NCI-H1105 (cell line): ENCODE measurements around the gene MEI4.
"Not testable (repeated sequence)": the region's sequence is repeated elsewhere in the genome, so short reads cannot be mapped to it uniquely, and the experiment has no call there.

Experiments used
- DNase-seq: peaks from one replicate; lab custom pipeline; 2025; lab: John Stamatoyannopoulos, UW

Gene MEI4

GRCh38 chr6:77683515-77683914, 30.7 kb downstream of the MEI4 start:
- DNase-seq = no peak

- DNase-seq = no peak
These were observed 34.1 kb downstream of the MEI4 start for GRCh38 chr6:77686931-77687330.

DNA sequence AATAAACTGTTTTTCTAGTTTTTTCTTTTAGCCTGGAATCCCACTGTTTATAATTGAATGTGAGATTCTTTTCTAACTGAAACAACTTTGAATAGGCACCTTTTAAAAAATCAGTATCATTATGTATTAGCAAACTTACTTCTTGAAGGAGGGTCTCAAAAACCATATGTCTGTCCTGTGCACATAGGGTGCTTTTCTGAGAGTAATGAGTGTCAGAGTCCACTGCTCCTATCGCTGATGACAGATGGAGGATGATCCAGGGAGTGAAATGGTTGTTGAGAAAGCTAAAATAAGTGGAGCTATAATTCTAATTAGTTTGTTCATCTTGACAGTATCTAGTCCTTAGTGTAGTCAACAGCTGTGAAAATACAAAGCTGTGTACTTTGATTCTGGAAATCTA, 35.8 kb downstream of the MEI4 start:
- DNase-seq = no peak

DNA sequence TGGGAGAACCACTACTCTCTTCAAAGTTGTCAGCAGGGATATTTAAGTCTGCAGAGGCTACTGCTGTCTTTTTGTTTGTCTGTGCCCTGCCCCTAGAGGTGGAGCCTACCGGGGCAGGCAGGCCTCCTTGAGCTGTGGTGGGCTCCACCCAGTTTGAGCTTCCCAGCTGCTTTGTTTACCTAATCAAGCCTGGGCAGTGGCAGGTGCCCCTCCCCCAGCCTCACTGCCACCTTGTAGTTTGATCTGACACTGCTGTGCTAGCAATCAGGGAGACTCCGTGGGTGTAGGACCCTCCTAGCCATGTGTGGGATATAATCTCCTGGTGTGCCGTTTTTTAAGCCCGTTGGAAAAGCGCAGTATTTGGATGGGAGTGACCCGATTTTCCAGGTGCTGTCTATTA, 47.3 kb downstream of the MEI4 start:
- DNase-seq = not testable (repeated sequence)

GRCh38 chr6:77707603-77708002, 54.8 kb downstream of the MEI4 start:
- DNase-seq = no peak

DNA sequence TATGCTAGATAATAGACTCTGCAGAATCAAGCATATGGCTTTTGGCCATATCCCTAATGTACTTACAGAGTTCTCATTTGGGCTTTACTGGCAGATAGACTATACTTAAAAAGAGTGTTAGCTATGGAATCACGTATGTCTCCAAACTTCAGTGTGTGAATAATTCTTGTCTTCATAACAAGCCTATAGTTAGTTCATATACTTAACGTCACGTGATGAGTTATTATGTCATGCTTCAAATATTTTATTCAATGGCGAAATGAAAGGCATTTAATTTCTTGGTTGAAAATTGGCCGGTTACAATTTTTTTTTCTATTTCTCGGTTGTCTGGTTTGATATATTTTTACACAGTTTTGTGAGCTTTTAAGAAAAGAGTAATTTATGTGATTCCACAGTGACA, 62.7 kb downstream of the MEI4 start:
- no peak for DNase-seq

GRCh38 chr6:77716311-77716710, 63.5 kb downstream of the MEI4 start:
- no peak for DNase-seq

DNA sequence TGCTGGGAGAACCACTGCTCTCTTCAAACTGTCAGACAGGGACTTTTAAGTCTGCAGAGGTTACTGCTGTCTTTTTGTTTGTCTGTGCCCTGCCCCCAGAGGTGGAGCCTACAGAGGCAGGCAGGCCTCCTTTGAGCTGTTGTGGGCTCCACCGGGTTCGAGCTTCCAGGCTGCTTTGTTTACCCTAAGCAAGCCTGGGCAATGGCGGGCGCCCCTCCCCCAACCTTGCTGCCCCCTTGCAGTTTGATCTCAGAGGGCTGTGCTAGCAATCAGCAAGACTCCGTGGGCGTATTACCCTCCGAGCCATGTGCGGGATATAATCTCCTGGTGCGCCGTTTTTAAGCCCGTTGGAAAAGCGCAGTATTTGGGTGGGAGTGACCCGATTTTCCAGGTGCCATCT, 83.2 kb downstream of the MEI4 start:
- not testable (repeated sequence) for DNase-seq

DNA sequence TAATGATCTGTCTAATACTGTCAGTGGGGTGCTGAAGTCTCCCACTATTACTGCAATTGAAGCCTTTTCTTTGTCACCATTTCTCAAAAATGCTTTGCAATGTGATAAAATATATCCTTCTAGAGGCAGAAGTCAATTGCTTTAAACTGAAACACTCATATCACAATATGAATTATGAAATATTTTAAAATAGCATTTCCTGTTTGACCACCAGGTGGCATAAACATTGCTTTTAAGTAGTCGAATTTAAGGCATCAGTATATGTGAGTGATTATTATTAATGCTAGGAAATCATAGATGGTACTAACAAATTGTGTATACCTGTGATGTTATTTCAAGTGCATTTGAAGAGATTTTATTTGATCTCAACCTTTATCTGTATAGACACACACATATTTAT, 87.5 kb downstream of the MEI4 start:
- DNase-seq = peak; percentile 2

- DNase-seq = not testable (repeated sequence)
These were observed 99.3 kb downstream of the MEI4 start for GRCh38 chr6:77752156-77752555.

DNA sequence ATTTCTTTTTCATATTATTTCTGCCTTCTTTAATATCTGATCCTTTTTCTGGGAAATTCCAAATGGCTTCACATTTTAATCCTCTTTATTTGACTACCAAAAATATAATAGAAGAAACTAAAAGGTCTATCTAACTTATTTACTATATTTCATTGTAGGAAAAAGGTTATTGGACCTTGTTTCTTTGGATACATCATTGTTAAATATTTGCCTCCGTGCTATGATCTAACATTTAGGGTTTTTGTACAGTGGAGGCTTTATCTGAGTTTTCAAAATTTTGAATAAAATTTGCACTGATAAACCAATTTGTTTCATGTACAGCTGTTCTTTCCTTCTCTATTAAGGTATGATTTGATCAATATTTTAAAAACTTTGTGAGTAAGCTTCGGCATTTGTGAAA, 109.5 kb downstream of the MEI4 start:
- no peak for DNase-seq

- no peak for DNase-seq
These were observed 110.3 kb downstream of the MEI4 start for GRCh38 chr6:77763124-77763523.

GRCh38 chr6:77764364-77764763, 111.5 kb downstream of the MEI4 start:
- no peak for DNase-seq

GRCh38 chr6:77773157-77773822, 120.5 kb downstream of the MEI4 start:
- DNase-seq = no peak

- DNase-seq = no peak
These were observed 121.6 kb downstream of the MEI4 start for GRCh38 chr6:77774457-77774856.

DNA sequence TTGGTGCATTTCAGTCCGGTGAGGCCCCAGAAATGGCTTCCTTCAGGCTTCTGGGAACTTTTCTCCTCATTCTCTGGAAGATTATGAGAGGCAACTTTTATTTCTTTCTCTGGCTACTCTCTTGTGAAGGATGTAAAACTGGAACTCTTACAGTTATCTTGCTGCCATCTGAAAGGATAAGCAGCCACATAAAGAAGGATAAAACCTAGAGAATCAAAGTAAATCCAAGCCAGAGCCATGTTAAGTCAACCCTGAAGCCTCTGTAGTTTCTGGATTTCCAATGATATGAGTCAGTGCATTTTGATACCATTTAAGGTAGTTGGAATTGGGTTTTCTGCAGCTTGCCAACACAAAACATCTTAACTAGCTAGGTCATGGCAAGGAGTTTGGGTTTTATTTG, 123.6 kb downstream of the MEI4 start:
- no peak for DNase-seq

DNA sequence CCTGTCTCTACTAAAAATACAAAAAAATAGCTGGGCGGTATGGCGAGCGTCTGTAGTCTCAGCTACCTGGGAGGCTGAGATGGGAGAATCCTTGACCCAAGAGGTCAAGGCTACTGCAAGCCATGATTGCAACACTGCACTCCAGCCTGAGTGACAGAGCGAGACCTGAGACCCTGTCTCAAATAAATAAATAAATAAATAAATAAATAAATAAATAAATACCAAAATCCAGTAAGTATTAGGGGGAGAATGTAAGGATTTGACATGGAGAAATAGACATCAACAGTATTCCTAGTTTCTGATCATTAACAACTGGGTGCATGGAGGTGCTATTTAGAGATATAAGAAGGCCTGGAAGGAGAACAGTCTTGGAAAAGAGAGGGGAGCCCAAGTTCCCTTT, 125.7 kb downstream of the MEI4 start:
- DNase-seq = no peak

- no peak for DNase-seq
These were observed 134.2 kb downstream of the MEI4 start for GRCh38 chr6:77786935-77787629.

- no peak for DNase-seq
These were observed 144.3 kb downstream of the MEI4 start for GRCh38 chr6:77796824-77797809.

DNA sequence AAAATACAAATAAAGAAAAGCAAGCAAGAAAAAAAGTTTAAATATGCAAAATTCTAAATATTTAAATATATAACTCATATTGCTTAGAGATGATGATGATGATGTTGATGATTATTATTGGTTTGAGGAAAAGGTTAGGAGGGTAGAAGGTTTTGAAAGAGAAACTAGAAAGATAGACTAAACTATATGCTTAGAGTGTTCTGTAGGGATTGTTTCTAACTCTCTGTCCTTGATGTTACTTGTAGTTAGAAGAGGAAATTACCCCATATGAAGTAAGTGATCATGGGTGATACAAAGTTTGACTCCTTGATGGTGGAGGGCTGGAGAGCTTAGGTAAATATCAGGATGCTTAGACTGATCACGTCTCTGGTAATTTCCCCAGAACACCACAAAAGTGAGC, 159.5 kb downstream of the MEI4 start:
- DNase-seq = no peak

- DNase-seq = no peak
These were observed 160.3 kb downstream of the MEI4 start for GRCh38 chr6:77813090-77813489.

- DNase-seq = no peak
These were observed 161.3 kb downstream of the MEI4 start for GRCh38 chr6:77814119-77814518.

DNA sequence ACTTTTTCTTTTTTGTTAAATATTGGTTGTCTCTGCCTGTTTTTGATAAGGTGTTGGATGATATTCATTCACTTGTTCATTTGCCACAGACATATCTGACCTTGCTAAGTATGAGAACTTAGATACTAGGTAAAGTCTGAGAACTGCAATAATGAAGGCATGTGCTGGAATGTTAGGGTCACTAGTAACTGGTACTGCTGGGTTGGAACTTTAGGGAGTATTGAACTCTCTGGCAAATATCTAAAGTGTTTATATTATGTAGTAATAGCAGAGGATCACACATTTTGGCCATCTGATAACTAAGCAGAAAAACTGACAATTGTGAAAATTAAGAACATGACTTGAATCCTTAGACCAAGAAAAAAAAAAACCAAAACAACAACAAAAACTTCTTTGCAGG, 162.7 kb downstream of the MEI4 start:
- no peak for DNase-seq
